Ectodermal cell (in vitro differentiated cells): ENCODE data around the gene TMEM163.

ENCODE experiments used
- H3K27ac ChIP-seq: 2 replicates; pipeline ENCODE4 v1.7.0; 2013; ENCODE audit warnings: mild to moderate bottlenecking, low read depth, low read length; ENCODE audit not compliant: insufficient read depth, poor library complexity, severe bottlenecking
- H3K27me3 ChIP-seq: 2 replicates; pipeline ENCODE4 v1.7.0; 2013; ENCODE audit warnings: mild to moderate bottlenecking, low read length; ENCODE audit not compliant: insufficient read depth, control insufficient read depth, poor library complexity, severe bottlenecking
- H3K36me3 ChIP-seq: one replicate; pipeline ENCODE4 v1.7.0; 2013; ENCODE audit warnings: low read length; ENCODE audit not compliant: control insufficient read depth, insufficient read depth
- H3K4me1 ChIP-seq: one replicate; pipeline ENCODE4 v1.7.0; 2013; ENCODE audit warnings: low read length; ENCODE audit not compliant: control insufficient read depth, insufficient read depth
- H3K4me3 ChIP-seq: 2 replicates; pipeline ENCODE4 v1.7.0; 2013; ENCODE audit warnings: low read depth, low read length, control low read depth; ENCODE audit not compliant: insufficient read depth
- H3K9me3 ChIP-seq: 2 replicates; pipeline ENCODE4 v1.7.0; 2013; ENCODE audit warnings: mild to moderate bottlenecking, low read length, moderate library complexity; ENCODE audit not compliant: control insufficient read depth
- WGBS, 2 experiments: methylation state at CpG; one replicate each; pipeline ENCODE4 v1.1.7; 2013; ENCODE audit warnings: missing lambda C conversion rate in 2 of 2; 5-methylcytosine and 5-hydroxymethylcytosine counted together

Gene TMEM163

GRCh38 chr2:134411279-134411827, 307.4 kb downstream of the TMEM163 start:
- no peak overlapping the region for H3K4me3 ChIP-seq
- 63 to 69% methylated on average over 6 of the region's 6 CpGs for WGBS, 2 experiments
- H3K9me3 ChIP-seq: no peaks in the 10 kb centered on the region
- no peaks in the 10 kb centered on the region for H3K27me3 ChIP-seq
- H3K4me1 ChIP-seq: peaks cover 6% of the 10 kb centered on the region
- H3K36me3 ChIP-seq: no peaks in the 10 kb centered on the region
- H3K27ac ChIP-seq: no peak overlapping the region

- Histone ChIP-seq H3K4me1 (peaks cover 6% of the 10 kb centered on the region), H3K36me3 (no peaks in the 10 kb centered on the region), H3K4me3 (no peak overlapping the region), H3K27me3 (no peaks in the 10 kb centered on the region), H3K27ac (no peak overlapping the region), H3K9me3 (no peaks in the 10 kb centered on the region)
- 89 to 97% methylated on average over 4 to 5 of the region's 5 CpGs for WGBS, 2 experiments
These were observed 308.0 kb downstream of the TMEM163 start for GRCh38 chr2:134410831-134411231.

GRCh38 chr2:134410006-134410405, 308.8 kb downstream of the TMEM163 start:
- no peak overlapping the region for H3K27ac ChIP-seq
- H3K27me3 ChIP-seq: no peaks in the 10 kb centered on the region
- 96 to 97% methylated on average over 2 of the region's 2 CpGs for WGBS, 2 experiments
- no peaks in the 10 kb centered on the region for H3K9me3 ChIP-seq
- H3K36me3 ChIP-seq: no peaks in the 10 kb centered on the region
- no peak overlapping the region for H3K4me3 ChIP-seq
- peaks cover 6% of the 10 kb centered on the region for H3K4me1 ChIP-seq

GRCh38 chr2:134408791-134409190, 310.0 kb downstream of the TMEM163 start:
- Histone ChIP-seq H3K27ac (no peak overlapping the region), H3K9me3 (no peaks in the 10 kb centered on the region), H3K4me1 (peaks cover 6% of the 10 kb centered on the region), H3K36me3 (no peaks in the 10 kb centered on the region), H3K27me3 (no peaks in the 10 kb centered on the region), H3K4me3 (no peak overlapping the region)
- WGBS, 2 experiments: 91 to 100% methylated on average over 1 to 3 of the region's 3 CpGs

- Histone ChIP-seq H3K4me1 (peaks cover 6% of the 10 kb centered on the region), H3K9me3 (no peaks in the 10 kb centered on the region), H3K4me3 (no peak overlapping the region), H3K27ac (no peak overlapping the region), H3K27me3 (no peaks in the 10 kb centered on the region), H3K36me3 (peaks cover 3% of the 10 kb centered on the region)
- WGBS, 2 experiments: 90 to 95% methylated on average over 3 of the region's 3 CpGs
These were observed 310.4 kb downstream of the TMEM163 start for GRCh38 chr2:134408386-134408785.

GRCh38 chr2:134407154-134407890, 311.5 kb downstream of the TMEM163 start:
- H3K9me3 ChIP-seq: no peaks in the 10 kb centered on the region
- H3K4me3 ChIP-seq: no peak overlapping the region
- no peak overlapping the region for H3K27ac ChIP-seq
- no peaks in the 10 kb centered on the region for H3K27me3 ChIP-seq
- WGBS, 2 experiments: 94 to 95% methylated on average over 3 of the region's 4 CpGs
- H3K36me3 ChIP-seq: peaks cover 4% of the 10 kb centered on the region
- peaks cover 6% of the 10 kb centered on the region for H3K4me1 ChIP-seq

- no peak overlapping the region for H3K27ac ChIP-seq
- H3K4me3 ChIP-seq: no peak overlapping the region
- H3K27me3 ChIP-seq: no peaks in the 10 kb centered on the region
- H3K36me3 ChIP-seq: peaks cover 4% of the 10 kb centered on the region
- peaks cover 2% of the 10 kb centered on the region for H3K4me1 ChIP-seq
- no peaks in the 10 kb centered on the region for H3K9me3 ChIP-seq
- 94 to 96% methylated on average over 3 of the region's 3 CpGs for WGBS, 2 experiments
These were observed 312.1 kb downstream of the TMEM163 start for GRCh38 chr2:134406736-134407135.

GRCh38 chr2:134406311-134406710, 312.5 kb downstream of the TMEM163 start:
- H3K4me3 ChIP-seq: no peak overlapping the region

More at GRCh38 chr2:134406311-134406710, 312.5 kb downstream of the TMEM163 start:
- Histone ChIP-seq H3K27me3 (no peaks in the 10 kb centered on the region), H3K36me3 (peaks cover 4% of the 10 kb centered on the region), H3K9me3 (no peaks in the 10 kb centered on the region), H3K4me1 (no peaks in the 10 kb centered on the region), H3K27ac (no peak overlapping the region)
- 96% methylated on average over 5 of the region's 5 CpGs for WGBS, 2 experiments
